IMR-90 (cell line): ENCODE results near the gene ARMC6. TPM values are rescaled to one million over a fixed set of nuclear protein-coding genes. Genes with fewer than 3 reads are reported as not detected.
A peak's percentile ranks its signal among the peaks of the same experiment; 100 is the strongest.

Source experiments
- ATAC-seq: fragments of 200-7000 bp; cut with Tn5 transposase; 2 replicates; pipeline ENCODE4 v1.9.1; 2020; ENCODE audit warnings: low read depth, mild to moderate bottlenecking, moderate library complexity
- BruUV-seq: library from RNA; stranded (reverse); fragments of 400-500 nt; replicated peaks from 2 replicates; lab custom pipeline; 2021; lab: Mats Ljungman, UMichigan
- CTCF ChIA-PET: fragments of 300-600 bp; formaldehyde crosslinking; extraction: SDS; loops from one replicate; lab custom pipeline; 2021; ENCODE audit warnings: antibody characterized with exemption; lab: Yijun Ruan, JAX
- POLR2A ChIA-PET: fragments of 300-600 bp; sonication (Branson Sonifier 250); formaldehyde crosslinking; loops from one replicate; lab custom pipeline; 2022; ENCODE audit warnings: antibody characterized with exemption; ENCODE audit not compliant: unreplicated experiment; lab: Charles Lee
- DNase-seq: peaks from one replicate; pipeline ENCODE4 v3.0.0; 2013
- H2AFZ ChIP-seq: replicated peaks from 2 replicates; pipeline ENCODE3; 2013; ENCODE audit warnings: low read length, mild to moderate bottlenecking; ENCODE audit not compliant: poor library complexity
- H2AK5ac ChIP-seq: 2 replicates; pipeline ENCODE4 v1.6.1; 2013; ENCODE audit warnings: low read depth, low read length, inconsistent platforms
- H2AK9ac ChIP-seq: replicated peaks from 2 replicates; pipeline ENCODE3; 2013; ENCODE audit warnings: mild to moderate bottlenecking, low read depth, low read length, moderate library complexity; ENCODE audit not compliant: poor library complexity
- H2BK120ac ChIP-seq: 2 replicates; pipeline ENCODE4 v1.6.1; 2013; ENCODE audit warnings: low read depth, low read length, inconsistent platforms
- H2BK15ac ChIP-seq: 3 replicates; pipeline ENCODE4 v1.6.1; 2013; ENCODE audit warnings: low read depth, low read length, inconsistent platforms
- H2BK20ac ChIP-seq: 2 replicates; pipeline ENCODE4 v1.6.1; 2013; ENCODE audit warnings: low read depth, mild to moderate bottlenecking, inconsistent platforms, low read length, moderate library complexity
- H2BK5ac ChIP-seq: 2 replicates; pipeline ENCODE4 v1.6.1; 2013; ENCODE audit warnings: mild to moderate bottlenecking, low read depth, low read length, inconsistent platforms; ENCODE audit not compliant: poor library complexity, severe bottlenecking
- H3K14ac ChIP-seq: replicated peaks from 2 replicates; pipeline ENCODE4 v1.6.1; 2013; ENCODE audit warnings: low read depth, low read length, inconsistent platforms
- H3K18ac ChIP-seq: 2 replicates; pipeline ENCODE4 v1.6.1; 2013; ENCODE audit warnings: low read depth, low read length, control low read depth
- H3K23ac ChIP-seq: 2 replicates; pipeline ENCODE4 v1.6.1; 2013; ENCODE audit warnings: low read depth, low read length, inconsistent platforms
- H3K27ac ChIP-seq: 2 replicates; pipeline ENCODE4 v1.5.1; 2013; ENCODE audit warnings: mild to moderate bottlenecking, control low read depth, low read length; ENCODE audit not compliant: insufficient read depth
- H3K27me3 ChIP-seq: 2 replicates; pipeline ENCODE4 v1.6.1; 2013; ENCODE audit warnings: low read length; ENCODE audit not compliant: control insufficient read depth, insufficient read depth
- H3K36me3 ChIP-seq: 2 replicates; pipeline ENCODE4 v1.6.1; 2013; ENCODE audit warnings: low read length, mixed read lengths; ENCODE audit not compliant: control insufficient read depth, insufficient read depth
- H3K4ac ChIP-seq: 2 replicates; pipeline ENCODE4 v1.6.1; 2013; ENCODE audit warnings: low read depth, low read length, inconsistent platforms
- H3K4me1 ChIP-seq: 2 replicates; pipeline ENCODE4 v1.6.1; 2013; ENCODE audit warnings: low read length, mixed read lengths; ENCODE audit not compliant: control insufficient read depth, insufficient read depth
- H3K4me2 ChIP-seq: 2 replicates; pipeline ENCODE4 v1.6.1; 2013; ENCODE audit warnings: low read depth, mild to moderate bottlenecking, control low read depth, low read length, moderate library complexity
- H3K4me3 ChIP-seq: 2 replicates; pipeline ENCODE4 v1.5.1; 2013; ENCODE audit warnings: low read depth, mild to moderate bottlenecking, control low read depth, low read length, moderate library complexity; ENCODE audit not compliant: insufficient read depth
- H3K56ac ChIP-seq: 2 replicates; pipeline ENCODE4 v1.6.1; 2013; ENCODE audit warnings: low read length, inconsistent platforms; ENCODE audit not compliant: insufficient read depth; ENCODE audit errors: extremely low read depth
- H3K79me1 ChIP-seq, 2 experiments: 2 replicates each; pipeline ENCODE4 v1.6.1; 2013; ENCODE audit warnings: low read length in 2 of 2, inconsistent platforms in 1 of 2, low read depth in 1 of 2
- H3K9ac ChIP-seq: 2 replicates; pipeline ENCODE4 v1.6.1; 2013; ENCODE audit warnings: low read depth, low read length, control low read depth
- H3K9me1 ChIP-seq: 2 replicates; pipeline ENCODE4 v1.6.1; 2013; ENCODE audit warnings: low read length, inconsistent platforms; ENCODE audit not compliant: insufficient read depth
- H3K9me3 ChIP-seq: 2 replicates; pipeline ENCODE4 v1.6.1; 2013; ENCODE audit warnings: low read length; ENCODE audit not compliant: control insufficient read depth, insufficient read depth
- H4K20me1 ChIP-seq: 2 replicates; pipeline ENCODE4 v1.6.1; 2013; ENCODE audit warnings: low read length, inconsistent platforms; ENCODE audit not compliant: insufficient read depth
- H4K5ac ChIP-seq: 2 replicates; pipeline ENCODE4 v1.6.1; 2013; ENCODE audit warnings: mild to moderate bottlenecking, low read depth, low read length, control low read depth
- H4K8ac ChIP-seq, 2 experiments: 2 replicates each; pipeline ENCODE4 v1.6.1; 2013; ENCODE audit warnings: low read depth in 2 of 2, low read length in 2 of 2, control low read depth in 1 of 2, inconsistent platforms in 1 of 2
- H4K91ac ChIP-seq: 2 replicates; pipeline ENCODE4 v1.6.1; 2013; ENCODE audit warnings: low read depth, low read length, inconsistent platforms; ENCODE audit not compliant: insufficient read depth
- CTCF ChIP-seq: conservative IDR thresholded peaks from 2 replicates; pipeline ENCODE4 v1.5.1; 2012; ENCODE audit warnings: mild to moderate bottlenecking, low read depth, low read length, improper control_type of control experiment
- RCOR1 ChIP-seq: IDR thresholded peaks from 2 replicates; pipeline ENCODE4 v1.6.1; 2012; ENCODE audit warnings: mild to moderate bottlenecking, low read length, improper control_type of control experiment; ENCODE audit not compliant: insufficient replicate concordance
- WGBS, 2 experiments: methylation state at CpG; one replicate each; pipeline versions ENCODE4 v1.1.5 to v1.1.7; 2013; ENCODE audit warnings: missing lambda C conversion rate in 2 of 2; ENCODE audit not compliant: insufficient read length in 1 of 2; ENCODE audit errors: extremely low coverage in 2 of 2; 5-methylcytosine and 5-hydroxymethylcytosine counted together
- dilution Hi-C: fragments of 300-500 bp; cut with HindIII; formaldehyde crosslinking; loops from one replicate; pipeline ENCODE4 v1.14.3; 2018; ENCODE audit warnings: low sequenced_read_pairs; ENCODE audit not compliant: unreplicated experiment
- in situ Hi-C: fragments of 300-500 bp; cut with MboI; formaldehyde crosslinking; loops from 3 replicates; pipeline ENCODE4 v1.14.3; 2019; ENCODE audit warnings: low sequenced_read_pairs, inconsistent platforms, mixed read lengths
- intact Hi-C: fragments of 100-400 bp; cut with micrococcal nuclease; formaldehyde crosslinking; loops from 2 replicates; pipeline ENCODE4 v1.10.0; 2022
- polyA plus RNA-seq, 3 experiments: library from polyadenylated mRNA; depleted of rRNA; stranded (reverse); fragments of >200 nt; gene quantifications; 2 replicates each; pipeline ENCODE4 v1.2.3, GENCODE V29; 2012; ENCODE audit warnings: low replicate concordance in 1 of 3
- total RNA-seq: library from RNA; depleted of rRNA; stranded (reverse); fragments of >200 nt; gene quantifications from 2 replicates; pipeline ENCODE4 v1.2.3, GENCODE V29; 2012

Gene ARMC6
- total and polyA plus RNA-seq, 2 of the 4 experiments (the other 2 are of a cell fraction) = 41.5 to 52.7 TPM

DNA sequence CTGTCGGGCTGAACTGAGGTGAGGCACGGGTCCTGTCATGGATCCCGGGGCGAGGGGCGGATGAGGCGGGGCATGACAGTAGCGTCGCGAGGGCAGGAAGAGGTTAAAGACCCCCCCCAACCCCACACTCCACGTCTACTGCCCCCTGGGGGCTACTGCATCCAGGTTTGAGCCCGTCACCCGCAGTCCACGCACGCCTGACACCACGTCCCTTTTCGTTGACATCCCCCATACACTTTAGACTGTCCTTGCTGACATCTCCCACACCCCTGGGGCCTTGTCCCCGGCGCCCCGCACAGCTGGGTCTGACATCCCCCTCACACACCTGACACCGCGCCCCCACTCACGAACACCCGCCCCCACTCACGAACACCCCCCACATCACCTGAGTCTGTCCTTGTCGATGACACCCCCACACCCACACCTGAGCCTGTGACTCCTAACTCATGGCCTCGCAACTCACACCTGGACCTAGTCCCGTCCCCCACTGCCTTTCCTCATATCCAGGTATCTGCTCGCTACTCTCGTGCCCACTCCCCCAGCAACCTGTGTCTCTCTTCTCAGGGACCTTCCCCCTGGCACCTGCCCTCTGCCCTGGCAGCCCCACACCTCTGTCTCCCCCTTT lies 30.8 kb downstream of the ARMC6 start:
- peaks cover 6 to 23% of the 10 kb centered on the region in 2 experiments; a peak in 2 of 4 replicates for H3K79me1 ChIP-seq

More for the DNA sequence above, 30.8 kb downstream of the ARMC6 start:
- H3K18ac ChIP-seq = no peak overlapping the region
- no peak overlapping the region for H3K23ac ChIP-seq
- H3K36me3 ChIP-seq = peaks cover 3% of the 10 kb centered on the region; the same call in 1 of the 2 replicates
- H3K4me3 ChIP-seq = peak overlapping the region; percentile 64
- 0 out of 2 replicates have a peak, but pooled peaks cover 6% of the 10 kb centered on the region for H4K20me1 ChIP-seq
- H4K91ac ChIP-seq = no peak overlapping the region; the same call in 1 of the 2 replicates
- peak overlapping the region; percentile 2; the same call in 1 of the 2 replicates for H3K27ac ChIP-seq
- H4K5ac ChIP-seq = no peak overlapping the region
- no peak overlapping the region for H2BK15ac ChIP-seq
- peak overlapping the region; percentile 70 for H3K4ac ChIP-seq
- H2AK5ac ChIP-seq = peak overlapping the region; percentile 61
- H2AFZ ChIP-seq = peak overlapping the region; percentile 91
- no TSS peak for BruUV-seq
- 0% methylated on average over 3 of the region's 29 CpGs; no CpG with 5 or more reads in 1 of the 2 experiments for WGBS, 2 experiments
- peak overlapping the region in 1 of 2 experiments; percentile 72; a peak in 1 of 4 replicates for H4K8ac ChIP-seq
- peak overlapping the region; percentile 68 for H3K9ac ChIP-seq
- H3K9me1 ChIP-seq = peaks cover 13% of the 10 kb centered on the region
- ChIA-PET CTCF (interaction anchor here (1.0 kb wide), 1 partner anchor 24 kb away, joined by 6 read pairs; no protein-coding TSS in a partner anchor), POLR2A (no interaction called here)
- no peak for DNase-seq
- H3K4me2 ChIP-seq = peak overlapping the region; percentile 90
- no peak overlapping the region for H2BK120ac ChIP-seq
- no peak overlapping the region for H3K56ac ChIP-seq
- TF ChIP-seq RCOR1 (no peak), CTCF (peak; percentile 35; the same call in 1 of the 2 replicates)
- no peak overlapping the region for H2BK5ac ChIP-seq
- ATAC-seq = peak; percentile 8
- intact Hi-C loops (loop anchor here (10.0 kb wide), 1 partner anchor 111 kb away; the partner anchor contains the start of gene MEF2B), in situ Hi-C loops (no loop called here), dilution Hi-C loops (no loop called here)
- peaks cover 13% of the 10 kb centered on the region for H3K4me1 ChIP-seq
- H2AK9ac ChIP-seq = peak overlapping the region; percentile 77
- H3K14ac ChIP-seq = peak overlapping the region; percentile 64
- H3K9me3 ChIP-seq = no peaks in the 10 kb centered on the region
- H2BK20ac ChIP-seq = no peak overlapping the region
- no peaks in the 10 kb centered on the region for H3K27me3 ChIP-seq
